Non-pigmented ciliary epithelial cell (primary cell): ENCODE data around the gene NEBL.

Experiments
- DNase-seq: peaks from one replicate; pipeline ENCODE4 v3.0.0-alpha.2; 2010; ENCODE audit warnings: low read depth

Gene NEBL

DNA sequence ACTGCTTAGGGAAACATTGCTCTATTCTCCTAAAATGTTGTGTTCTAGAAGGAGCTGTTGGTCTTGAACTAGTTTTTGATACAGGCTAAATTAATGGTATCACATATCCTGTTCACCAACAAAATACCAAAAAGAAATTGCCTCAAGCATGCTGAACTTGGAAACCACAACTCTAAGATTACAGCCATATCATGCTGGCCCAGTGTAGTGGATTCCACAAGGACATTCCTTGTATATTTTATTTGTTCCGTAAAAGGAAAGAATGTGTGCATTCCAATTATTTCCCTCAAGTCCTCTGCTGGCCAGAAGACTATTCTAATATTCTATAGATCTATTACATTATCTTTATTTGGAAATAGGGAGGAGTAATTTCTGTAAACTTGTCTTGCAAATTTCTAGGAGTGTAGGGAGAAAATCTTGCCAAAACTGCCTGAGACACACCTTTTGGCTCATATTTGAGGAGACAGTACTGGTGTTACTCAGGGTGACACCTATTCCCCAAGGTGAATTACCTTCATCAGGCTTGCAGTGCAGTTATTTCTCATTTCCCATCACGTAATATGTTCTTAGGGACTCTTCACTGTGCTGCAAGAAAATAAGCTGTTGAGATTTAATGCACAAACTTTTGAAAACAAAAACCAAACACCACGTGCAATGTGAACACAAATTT is 1.9 kb upstream of the NEBL start:
- DNase-seq: peak; percentile 63

DNA sequence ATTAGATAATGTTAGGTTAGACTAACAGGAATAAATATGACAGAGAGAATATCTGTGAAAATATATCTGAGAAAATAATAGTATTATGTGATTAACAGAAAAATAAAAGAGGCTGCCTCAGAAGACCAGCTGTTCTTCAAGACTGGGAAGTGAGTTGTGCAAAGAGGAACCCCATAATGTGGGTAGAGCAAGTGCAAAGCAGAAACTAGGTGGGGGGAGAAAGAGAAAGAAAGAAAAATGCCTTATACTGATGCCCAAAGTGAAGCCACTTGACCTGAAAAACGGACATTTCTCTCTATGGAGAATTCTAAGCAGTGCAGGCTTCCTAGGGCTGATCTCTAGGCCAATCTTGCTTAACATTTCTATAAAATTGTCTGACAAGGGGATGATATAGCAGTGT is 3.8 kb downstream of the NEBL start:
- DNase-seq: no peak

- no peak for DNase-seq
These were observed 4.3 kb downstream of the NEBL start for GRCh38 chr10:20892796-20893195.

DNA sequence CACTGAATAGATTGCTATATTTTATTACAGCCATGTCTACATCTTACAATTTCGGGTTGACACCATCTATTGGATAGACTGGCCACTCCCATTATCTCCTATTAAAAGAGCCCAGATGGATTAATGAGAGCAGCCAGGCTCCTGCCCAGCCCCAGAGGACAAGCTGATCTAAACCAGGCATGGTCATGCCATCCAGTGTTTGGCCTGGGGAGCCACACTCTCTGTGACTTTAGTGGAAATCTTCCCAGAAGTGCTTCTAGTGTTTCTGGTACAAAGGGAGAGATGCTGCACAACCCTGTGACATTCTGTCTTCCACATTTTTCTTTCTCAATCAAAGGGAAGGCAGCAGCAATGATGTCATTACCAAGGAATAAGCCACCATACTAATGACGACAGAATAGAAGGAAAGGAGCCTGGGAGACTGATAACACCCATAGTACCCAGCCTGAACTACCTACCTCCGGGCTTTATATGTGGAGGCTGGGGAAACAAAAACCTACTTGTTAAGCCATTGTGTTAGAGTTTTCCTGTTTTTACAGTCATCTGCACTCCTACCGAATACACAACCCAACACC is 5.0 kb downstream of the NEBL start:
- DNase-seq: no peak

GRCh38 chr10:20891338-20891714 is 5.8 kb downstream of the NEBL start:
- peak; percentile 83 for DNase-seq

DNA sequence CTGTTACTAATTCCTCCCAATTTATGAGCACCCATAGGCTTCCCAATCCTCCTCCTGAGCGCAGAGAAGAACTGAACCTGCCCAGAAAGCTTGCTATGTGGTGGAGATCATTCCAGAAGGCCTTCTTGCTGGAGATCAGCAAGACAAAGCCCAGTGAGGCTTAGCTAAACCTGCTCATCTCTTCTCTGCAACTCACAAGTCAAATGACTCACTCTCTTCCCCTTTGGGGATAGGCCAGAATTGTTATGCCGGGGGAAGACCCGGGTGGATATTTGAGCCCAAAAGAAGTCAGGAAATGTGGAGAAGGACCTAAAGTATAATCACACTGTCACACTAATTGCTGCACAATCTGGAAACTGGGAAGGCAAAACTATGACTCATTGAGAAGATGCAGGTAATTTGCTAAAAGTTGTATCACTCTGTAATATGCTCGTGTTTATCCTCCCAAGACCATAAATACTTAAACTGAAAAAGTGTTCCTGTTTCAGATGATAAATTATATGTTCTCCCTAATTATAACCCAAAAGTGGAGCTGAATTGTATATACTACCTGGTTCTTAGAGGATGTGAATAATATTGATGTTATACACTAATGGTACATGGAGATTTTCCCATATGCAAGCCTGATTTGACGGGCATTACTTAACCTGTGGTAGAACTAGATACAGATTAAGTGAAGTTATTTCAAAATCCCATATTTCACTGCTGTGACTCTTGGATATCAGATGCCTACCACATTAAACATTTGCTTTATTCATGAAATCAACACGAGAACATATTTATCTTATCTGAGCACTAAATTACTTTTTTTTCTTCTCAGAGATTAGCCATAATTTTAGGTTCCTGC is 6.4 kb downstream of the NEBL start:
- DNase-seq: no peak

DNA sequence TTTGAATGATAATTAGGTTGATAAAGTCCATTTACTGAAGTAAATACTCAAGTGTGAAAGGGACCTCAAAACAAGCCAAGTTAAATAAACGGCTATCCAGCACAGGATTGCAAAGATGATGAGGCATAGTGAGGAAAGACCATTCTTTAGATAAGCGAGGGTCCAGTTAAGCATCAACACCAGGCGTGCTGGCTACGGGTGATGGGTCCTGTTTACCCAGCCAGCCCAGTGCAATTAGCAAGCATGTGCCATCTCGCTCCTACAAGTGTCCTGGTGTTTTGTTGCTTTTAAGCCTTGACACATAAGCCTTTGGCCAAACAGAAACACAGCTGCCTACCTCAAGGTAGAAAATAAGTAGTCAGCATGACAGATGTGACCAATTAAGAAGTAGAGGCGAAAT is 7.1 kb downstream of the NEBL start:
- DNase-seq: no peak

DNA sequence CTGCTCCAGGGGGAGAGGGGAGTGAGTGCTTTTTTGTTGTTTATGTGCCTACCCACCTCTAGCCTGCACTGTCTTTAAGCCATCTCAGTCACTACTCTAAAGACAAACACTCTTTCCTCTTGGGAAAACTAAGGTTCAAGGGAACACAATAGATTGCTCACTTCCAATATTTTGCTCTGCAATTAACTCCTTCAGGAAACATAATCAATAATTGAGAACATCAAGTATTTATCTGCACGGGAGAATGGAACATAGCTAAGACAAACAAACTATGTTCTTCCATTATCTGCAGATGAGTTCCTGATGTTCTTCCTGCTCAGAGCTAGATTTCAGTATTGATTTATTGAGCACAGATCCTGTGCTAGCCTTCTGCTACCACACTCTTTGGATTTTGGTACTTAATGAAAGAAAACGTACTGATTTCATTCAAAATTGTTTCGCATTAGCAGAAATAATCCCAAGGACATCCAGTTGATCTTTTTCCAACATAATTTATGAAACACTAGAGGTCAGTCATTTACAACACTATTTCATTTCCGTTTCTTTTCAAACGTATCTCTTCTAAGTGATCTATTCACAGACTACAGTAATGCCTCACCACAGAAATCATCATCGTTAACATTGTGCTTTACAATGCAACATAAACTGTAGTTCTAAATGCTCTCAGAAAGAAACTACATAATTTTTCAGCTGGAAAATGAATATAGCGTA is 8.3 kb downstream of the NEBL start:
- no peak for DNase-seq

GRCh38 chr10:20887706-20888555 is 9.2 kb downstream of the NEBL start:
- no peak for DNase-seq

GRCh38 chr10:20885678-20886077 is 11.4 kb downstream of the NEBL start:
- no peak for DNase-seq

DNA sequence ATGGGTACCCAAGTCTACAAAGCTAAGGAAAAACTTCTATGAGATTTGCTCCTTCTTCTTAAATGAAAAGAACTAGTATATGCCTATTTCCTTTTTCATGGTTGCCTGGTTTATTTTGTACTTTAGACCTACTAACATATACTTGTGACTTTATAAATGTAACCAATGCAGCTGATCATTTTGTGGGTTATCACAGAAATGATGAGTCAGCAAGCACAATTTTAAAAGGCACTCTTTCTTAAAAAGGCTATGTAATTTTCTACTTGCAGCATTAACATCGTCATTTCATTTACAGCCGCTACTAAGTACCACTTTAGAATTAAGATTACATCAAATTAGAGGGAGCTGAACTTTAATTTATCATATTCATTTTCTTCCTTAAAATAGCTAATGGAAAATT is 13.6 kb downstream of the NEBL start:
- no peak for DNase-seq

- DNase-seq: no peak
These were observed 15.0 kb downstream of the NEBL start for GRCh38 chr10:20882091-20882490.

DNA sequence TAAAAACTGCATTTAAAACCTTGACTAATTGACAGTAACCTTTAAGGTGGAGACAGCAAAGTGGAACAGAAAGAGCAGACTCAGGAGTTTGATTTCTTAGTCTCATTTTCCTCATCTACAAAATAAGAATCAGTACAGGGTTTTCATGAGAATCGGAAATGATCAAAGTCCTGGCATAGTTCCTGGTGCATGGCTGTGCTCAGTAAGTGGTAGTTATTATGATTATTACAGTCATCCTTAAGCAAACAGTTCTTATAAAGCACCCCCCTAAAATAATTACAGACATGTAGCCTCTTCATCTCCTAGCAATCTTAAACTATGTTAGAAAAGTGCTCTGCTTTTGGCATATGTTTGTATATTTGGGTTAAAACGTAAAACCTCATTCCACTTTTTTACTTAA is 18.0 kb downstream of the NEBL start:
- DNase-seq: no peak

DNA sequence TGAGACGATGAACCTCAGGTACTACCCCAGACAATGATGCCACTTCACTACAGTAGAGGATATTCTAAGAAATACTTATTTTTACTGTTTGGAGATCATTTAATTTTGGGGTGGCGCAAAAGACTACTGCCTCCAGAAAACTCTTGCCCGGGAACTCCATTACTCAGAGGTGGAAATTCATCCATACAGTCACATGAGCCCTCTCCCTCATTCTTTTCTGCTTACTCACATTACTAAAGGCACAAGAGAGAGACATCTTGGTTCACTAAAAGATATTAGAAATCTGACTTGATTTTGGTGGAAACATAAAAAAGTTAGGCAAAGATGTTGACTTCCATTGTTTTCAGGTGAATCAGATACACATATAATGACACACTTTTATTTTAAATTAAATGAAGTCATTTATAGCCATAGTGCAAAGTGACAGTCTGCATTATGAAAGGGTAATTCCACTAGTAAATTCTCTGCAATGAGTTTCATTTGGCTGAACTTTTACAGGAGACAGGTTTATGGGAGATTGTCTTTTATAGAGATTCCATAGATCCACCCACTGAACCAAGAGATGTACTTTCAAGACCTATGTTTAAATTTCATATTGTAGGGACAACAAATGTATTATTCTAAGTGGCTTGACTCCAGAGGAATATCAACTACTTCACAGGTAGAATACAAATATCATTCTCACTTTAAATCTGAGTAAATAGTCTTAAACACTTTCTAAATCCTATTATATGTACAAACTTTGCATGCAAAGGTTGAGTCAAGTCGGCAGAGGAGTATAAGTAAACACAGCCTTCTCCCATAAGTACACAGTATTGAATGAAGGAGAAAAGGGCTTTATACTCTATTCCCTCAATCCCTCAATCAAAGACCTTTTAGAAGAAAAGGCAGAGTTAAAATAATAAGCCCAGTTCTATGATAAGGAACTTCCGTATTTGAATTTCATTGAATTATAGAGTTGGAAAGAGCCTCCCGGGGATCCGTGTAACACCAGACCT is 18.8 kb downstream of the NEBL start:
- no peak for DNase-seq

- no peak for DNase-seq
These were observed 19.6 kb downstream of the NEBL start for GRCh38 chr10:20877554-20877953.

GRCh38 chr10:20874261-20874660 is 22.9 kb downstream of the NEBL start:
- no peak for DNase-seq

- DNase-seq: no peak
These were observed 25.1 kb downstream of the NEBL start for GRCh38 chr10:20871970-20872369.

GRCh38 chr10:20870834-20871233 is 26.3 kb downstream of the NEBL start:
- no peak for DNase-seq

DNA sequence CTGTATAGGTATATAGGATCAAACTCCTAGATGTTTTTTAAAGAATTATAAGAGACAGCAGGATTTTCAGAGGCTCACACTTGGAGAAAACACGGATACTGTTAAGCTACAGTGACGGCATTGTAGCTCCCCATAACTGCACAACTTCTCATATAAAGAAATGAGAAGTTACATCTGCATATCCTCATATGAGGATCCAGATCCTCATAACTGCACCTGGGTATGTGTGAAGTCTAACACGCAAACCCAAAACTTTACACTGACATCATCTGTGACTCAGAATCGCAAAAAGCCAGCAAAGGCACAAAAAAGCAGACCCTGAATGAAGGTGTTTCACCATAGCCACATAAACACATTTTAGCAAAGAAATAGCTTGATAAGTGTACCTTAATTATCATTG is 34.1 kb downstream of the NEBL start:
- no peak for DNase-seq

GRCh38 chr10:20858292-20859124 is 38.6 kb downstream of the NEBL start:
- DNase-seq: peak; percentile 26
